GM20431 (cell line): ENCODE measurements around the gene FOXJ3.

Source experiments
- in situ Hi-C: fragments of 300-500 bp; cut with MseI, MboI; formaldehyde crosslinking; loops from one replicate; pipeline ENCODE4 v1.15.0; 2020; ENCODE audit warnings: low sequenced_read_pairs; ENCODE audit not compliant: unreplicated experiment

Gene FOXJ3

DNA sequence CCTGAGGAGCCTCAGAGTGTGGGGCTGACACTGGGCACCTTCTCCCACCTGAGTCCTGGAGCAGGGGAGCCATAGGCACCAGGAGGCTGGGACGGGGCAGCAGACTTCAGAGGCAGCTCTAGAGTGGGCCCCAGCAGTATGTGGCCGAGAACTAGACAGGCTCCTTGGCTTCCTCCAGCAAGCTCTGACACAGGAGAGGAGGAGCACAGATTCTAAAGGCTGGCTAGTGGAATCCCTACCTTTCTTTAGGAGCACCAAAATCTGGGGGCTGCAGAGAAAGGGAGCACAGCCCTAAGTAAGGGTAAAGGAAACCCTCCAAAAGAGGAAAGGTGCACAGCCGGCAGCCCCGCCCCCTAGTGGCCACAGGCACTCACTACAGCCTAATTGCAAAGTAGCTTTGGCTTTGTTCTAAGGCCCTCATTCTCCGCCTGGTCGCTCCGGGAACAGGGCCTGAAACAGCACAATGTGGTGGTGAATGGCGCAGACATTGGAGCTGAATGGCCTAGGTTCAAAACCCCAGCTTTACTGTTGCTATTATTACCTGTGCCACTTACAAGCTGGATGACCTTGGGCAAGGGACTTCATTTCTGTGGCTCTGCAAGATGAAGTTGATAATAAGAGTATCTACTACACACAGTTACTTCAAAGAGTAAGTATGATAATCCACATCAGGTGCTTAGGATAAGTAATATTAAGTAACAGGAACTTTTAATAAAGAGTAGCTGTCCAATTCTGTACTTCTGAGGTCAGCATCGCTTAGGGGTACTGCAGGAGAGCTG is 161.7 kb downstream of the FOXJ3 start:
- in situ Hi-C loops = no loop called here

- in situ Hi-C loops = no loop called here
These were observed 162.5 kb downstream of the FOXJ3 start for GRCh38 chr1:42172381-42173133.

- in situ Hi-C loops = no loop called here
These were observed 163.3 kb downstream of the FOXJ3 start for GRCh38 chr1:42171679-42172266.

- in situ Hi-C loops = no loop called here
These were observed 164.0 kb downstream of the FOXJ3 start for GRCh38 chr1:42170779-42171621.

- in situ Hi-C loops = no loop called here
These were observed 166.3 kb downstream of the FOXJ3 start for GRCh38 chr1:42168763-42169162.

DNA sequence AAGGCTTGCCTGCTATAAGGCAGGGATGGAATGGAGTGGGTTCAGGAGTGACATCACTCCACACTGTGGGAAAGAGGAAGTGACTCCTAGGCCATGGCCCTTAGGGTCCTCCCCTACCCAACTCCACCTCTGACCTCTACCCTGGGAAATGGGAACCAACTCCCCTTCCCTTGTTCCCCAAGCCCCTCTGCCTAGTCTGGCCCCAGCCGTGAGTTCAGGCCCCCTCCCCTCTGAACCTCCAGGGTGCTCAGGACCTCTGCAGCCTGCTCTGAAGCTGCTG is 166.7 kb downstream of the FOXJ3 start:
- in situ Hi-C loops = no loop called here

GRCh38 chr1:42167611-42168390 is 167.2 kb downstream of the FOXJ3 start:
- in situ Hi-C loops = no loop called here

GRCh38 chr1:42165511-42166210 is 169.4 kb downstream of the FOXJ3 start:
- in situ Hi-C loops = no loop called here

GRCh38 chr1:42164551-42165420 is 170.2 kb downstream of the FOXJ3 start, which contains the start of gene GUCA2A:
GUCA2A (minus strand) TSS chr1:42164745; CDS start chr1:42164712, 33 bp downstream.
- in situ Hi-C loops = no loop called here

- in situ Hi-C loops = no loop called here
These were observed 171.2 kb downstream of the FOXJ3 start for GRCh38 chr1:42163536-42164503.

DNA sequence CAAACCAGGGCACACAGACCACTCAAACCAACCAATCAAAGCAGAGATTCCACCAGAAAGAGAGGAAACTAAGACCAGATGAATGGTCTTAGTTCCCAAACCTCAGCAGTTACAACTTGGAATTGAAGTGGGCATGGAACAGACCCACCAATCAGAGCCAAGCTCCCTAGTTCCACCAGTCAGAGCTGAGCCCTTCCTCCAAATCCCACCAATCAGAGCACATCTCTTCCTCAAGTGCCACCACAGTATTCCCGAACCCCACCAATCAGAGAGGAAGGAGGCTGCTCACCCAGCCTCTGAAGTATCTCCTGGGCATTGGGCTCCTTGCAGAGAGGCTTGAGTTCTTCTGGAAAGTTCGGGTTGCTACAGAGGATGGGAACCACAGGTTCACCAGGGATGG is 171.9 kb downstream of the FOXJ3 start:
- in situ Hi-C loops = no loop called here

GRCh38 chr1:42162181-42162580 is 172.9 kb downstream of the FOXJ3 start:
- in situ Hi-C loops = no loop called here

DNA sequence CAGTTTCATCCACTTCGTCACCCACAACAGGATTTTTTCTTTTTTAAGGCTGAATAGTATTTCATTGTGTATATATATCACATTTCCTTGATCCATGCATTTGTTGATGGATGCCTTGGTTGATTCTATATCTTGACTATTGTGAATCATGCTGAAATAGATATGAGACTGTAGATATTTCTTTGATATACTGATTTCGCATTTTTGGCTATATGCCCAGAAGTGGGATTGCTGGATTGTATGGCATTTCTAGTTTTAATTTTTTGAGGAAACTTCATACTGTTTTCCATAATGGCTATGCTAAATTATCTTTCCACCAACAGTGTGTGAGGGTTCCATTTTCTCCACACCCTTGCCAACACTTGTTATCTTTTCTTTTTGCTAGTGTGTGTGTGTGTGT is 176.8 kb downstream of the FOXJ3 start:
- in situ Hi-C loops = no loop called here

DNA sequence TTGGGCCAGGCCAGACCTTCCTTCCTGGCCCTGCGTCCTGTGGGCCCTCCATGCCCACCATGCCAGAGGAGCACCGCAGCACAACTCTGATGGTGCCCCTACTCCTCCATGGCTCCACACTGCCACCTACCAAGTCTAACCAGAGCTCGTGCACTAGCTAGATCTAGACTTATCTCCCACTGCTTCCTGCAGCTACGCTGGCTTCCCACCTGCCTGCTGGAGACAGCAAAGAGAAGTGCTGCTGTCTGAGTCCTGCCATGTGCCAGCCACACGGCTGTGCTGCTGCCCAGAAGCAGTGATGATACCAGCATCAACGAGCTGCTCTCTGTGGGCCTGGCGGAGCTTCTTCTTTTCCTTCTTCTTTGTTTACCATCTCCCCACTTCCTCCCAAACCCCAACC is 177.4 kb downstream of the FOXJ3 start:
- in situ Hi-C loops = no loop called here

DNA sequence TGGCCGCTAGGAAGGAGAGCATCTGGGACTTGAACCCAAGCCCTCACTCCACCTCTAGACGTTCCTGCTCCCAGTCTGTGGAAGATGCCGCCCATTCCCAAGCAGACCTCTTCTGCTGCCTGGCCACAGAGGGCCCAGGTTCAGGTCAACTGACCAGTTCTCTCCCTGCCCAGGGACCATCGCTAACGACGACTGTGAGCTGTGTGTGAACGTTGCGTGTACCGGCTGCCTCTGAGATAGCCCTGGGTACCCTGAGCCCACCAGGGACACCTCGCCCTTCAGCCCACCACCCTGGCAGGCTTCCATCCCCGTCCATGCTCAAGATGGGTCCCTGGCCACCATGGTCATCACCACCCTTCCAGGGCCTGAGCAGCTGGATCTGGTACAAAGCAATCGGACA is 179.7 kb downstream of the FOXJ3 start:
- in situ Hi-C loops = no loop called here

DNA sequence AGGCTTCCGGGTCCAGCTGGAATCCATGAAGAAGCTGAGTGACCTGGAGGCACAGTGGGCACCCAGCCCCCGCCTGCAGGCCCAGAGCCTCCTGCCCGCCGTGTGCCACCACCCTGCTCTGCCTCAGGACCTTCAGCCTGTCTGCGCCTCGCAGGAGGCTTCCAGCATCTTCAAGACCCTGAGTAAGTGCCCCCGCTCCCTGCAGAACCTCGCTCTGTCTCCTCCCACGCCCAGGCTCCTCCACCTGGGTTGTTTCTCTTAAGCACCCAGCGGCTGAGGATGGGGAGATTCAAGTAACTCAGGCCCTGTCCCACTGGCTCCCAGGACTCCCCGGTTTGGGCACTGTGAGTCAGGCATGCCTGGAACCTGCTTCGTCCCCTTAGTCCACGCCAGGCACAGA is 180.3 kb downstream of the FOXJ3 start:
- in situ Hi-C loops = no loop called here

- in situ Hi-C loops = no loop called here
These were observed 181.4 kb downstream of the FOXJ3 start for GRCh38 chr1:42153624-42154023.
